NCI-H2171 (cell line): ENCODE measurements around the gene PARK7.
"Not testable (repeated sequence)": the region's sequence is repeated elsewhere in the genome, so short reads cannot be mapped to it uniquely, and the experiment has no call there.

Experiments
- DNase-seq: peaks from one replicate; lab custom pipeline; 2025; lab: John Stamatoyannopoulos, UW

The PARK7 gene

GRCh38 chr1:7961216-7962013 is at the start of gene PARK7:
PARK7 (plus strand) TSS chr1:7961711; CDS start chr1:7962786, 1,075 bp downstream.
- peak; percentile 100 for DNase-seq

DNA sequence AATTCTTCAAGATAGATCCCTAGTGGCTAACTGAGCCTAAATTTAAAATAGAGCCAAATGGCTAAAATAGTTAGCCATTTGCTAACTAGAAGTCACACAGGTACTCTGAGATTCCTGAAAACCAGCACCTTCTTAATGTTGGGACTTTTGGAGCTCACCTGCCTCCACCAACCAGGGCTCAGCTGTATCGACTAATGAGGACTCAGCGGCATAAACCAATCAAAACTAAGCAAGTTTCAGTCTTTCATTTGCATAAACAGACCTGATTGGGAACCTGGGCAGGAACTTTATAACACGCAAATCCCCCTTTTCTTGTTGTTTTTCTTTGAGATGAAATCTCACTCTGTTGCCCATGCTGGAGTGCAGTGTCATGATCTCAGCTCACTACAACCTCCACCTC is 49.4 kb upstream of the PARK7 start:
- DNase-seq: no peak

DNA sequence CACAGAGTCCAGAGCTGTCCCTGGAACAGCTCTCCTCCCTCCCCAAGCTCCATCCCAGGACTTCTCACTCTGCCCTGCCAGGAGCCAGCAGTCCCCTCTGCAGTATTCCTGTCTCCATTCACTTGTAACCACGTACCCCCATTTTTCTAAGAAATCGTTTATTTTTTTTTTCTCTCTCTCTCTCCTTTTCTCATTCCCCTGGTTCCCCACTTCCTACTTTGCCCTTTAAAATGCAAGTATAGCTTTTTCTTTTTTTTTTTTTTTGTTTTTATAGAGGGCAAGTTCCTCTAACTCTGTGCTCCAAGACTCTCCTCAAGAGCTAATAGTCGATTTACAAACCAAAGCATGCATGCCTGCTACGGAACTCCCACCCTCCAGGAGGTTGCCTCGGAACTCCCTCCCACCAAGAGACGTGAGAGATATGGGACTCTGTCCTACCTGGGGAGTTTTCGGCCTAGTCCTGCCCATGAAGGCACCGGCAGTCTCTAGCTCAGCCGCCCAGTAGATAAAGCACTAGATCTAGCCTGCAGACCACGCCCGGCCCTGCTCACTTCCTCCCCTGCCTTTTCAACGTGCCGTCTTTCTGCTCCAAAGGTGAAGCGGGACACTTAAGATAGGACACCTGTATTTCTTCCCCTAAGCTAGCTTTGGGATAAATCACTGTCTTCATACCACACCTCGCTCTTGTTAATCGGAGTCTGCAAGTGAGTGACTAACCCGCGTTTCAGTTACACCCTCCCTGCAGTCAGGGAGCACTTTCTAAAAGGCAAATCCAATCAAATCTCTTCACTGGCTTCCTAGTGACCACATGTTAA is 48.6 kb upstream of the PARK7 start:
- DNase-seq: no peak

DNA sequence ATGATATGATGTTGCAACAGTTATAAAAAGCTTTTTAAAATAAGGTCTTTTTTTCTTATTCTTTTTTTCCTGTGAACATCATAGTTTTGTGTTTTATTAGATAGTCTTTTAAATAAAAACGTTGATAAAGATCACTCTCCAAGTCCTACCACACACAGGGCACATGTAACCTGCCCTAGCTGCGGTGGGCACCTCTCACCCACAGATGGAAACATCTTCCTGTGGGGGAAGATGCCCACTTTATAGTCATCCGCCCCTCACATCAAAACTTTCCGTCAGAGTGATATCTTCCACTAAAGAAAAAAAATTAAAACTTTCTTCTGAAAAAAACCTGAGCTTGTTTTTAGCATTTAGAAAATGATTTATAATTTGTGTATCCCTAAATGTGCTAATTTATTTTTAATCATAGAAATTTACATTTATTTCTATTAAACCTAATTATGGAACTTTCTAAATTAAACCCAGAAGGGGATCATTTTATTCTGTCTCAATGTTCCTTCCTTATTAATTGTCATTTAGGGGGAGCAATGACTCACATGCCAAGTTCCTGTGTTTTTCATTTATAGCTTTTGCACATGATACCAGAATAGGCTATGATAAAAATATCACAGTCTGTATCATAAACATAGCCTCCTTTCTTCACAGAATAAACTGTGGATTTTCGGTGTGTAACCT is 45.5 kb upstream of the PARK7 start:
- no peak for DNase-seq

DNA sequence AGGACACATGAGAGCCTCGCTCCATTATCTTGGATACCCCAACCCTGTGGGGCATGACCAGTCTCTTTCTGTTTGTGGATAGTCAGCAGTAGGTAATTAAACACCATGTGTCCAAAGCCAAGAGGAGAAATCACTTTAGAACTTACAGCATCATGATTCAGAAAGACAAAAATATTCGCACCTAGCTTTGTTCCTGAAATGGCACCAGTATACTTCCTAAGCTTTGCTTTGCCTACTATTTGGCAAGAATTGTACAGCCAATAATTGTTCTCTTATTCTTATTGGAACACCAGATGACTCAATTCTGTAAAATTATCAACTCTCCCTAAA is 45.0 kb upstream of the PARK7 start:
- no peak for DNase-seq

GRCh38 chr1:7917971-7918370 is 43.5 kb upstream of the PARK7 start:
- DNase-seq: not testable (repeated sequence)

DNA sequence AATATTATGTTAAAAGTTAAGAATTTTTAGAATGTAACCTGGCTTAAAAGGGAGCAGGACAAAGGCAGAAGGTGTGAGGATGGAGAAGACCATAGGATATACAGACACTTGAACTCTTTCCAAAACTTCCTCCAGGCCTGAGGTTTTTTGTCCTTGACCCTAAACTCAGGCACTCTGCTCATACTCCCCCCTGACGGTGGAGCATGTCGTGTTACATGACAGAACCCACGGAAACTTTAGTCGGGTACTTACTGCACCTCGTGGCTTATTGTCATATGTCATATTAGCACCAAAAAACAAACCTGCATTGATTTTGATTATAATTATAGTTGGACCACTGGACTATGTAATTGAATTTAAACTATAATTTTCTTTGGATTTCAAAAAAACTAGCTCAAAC is 41.6 kb upstream of the PARK7 start:
- DNase-seq: no peak

DNA sequence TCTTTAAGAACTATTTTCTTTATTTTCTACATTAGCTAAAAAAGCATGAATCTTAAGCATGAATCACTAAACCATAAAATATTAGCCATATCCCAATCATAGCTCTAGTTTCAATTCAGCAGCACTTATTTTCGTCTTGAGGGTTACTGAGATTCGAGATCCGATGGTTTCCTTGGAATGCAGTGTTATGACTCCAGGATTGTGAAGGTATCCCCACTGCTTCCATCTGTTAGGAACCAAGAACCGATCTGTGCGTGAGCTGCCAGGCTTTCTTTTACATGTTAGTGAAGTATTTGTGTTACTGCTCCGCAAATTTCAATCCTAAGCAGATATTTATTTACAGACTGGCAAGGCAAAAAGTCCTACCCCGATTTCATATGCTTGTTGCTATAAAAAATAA is 39.7 kb upstream of the PARK7 start:
- DNase-seq: no peak

GRCh38 chr1:7922301-7922700 is 39.2 kb upstream of the PARK7 start:
- DNase-seq: no peak

GRCh38 chr1:7927061-7927460 is 34.5 kb upstream of the PARK7 start:
- not testable (repeated sequence) for DNase-seq

- no peak for DNase-seq
These were observed 33.3 kb upstream of the PARK7 start for GRCh38 chr1:7928247-7928646.

- no peak for DNase-seq
These were observed 31.9 kb upstream of the PARK7 start for GRCh38 chr1:7929637-7930036.

- no peak for DNase-seq
These were observed 30.7 kb upstream of the PARK7 start for GRCh38 chr1:7930645-7931445.

DNA sequence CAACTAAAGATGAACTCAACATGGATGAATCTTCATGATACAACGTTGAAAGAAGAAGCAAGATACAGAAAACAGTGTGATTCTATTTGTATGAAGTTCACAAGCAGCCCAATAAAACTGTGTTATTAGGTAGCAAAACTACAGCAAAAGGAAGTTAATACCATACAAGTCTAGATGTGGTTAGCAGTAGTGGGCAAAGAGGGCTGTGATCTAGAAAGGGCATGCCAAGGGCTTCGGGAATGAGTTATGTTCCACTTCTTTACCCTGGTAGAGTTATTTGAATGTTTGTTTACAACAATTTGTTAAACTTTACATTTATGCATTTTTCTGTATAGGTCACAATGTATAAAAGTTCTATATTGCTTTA is 30.1 kb upstream of the PARK7 start:
- no peak for DNase-seq

- no peak for DNase-seq
These were observed 28.9 kb upstream of the PARK7 start for GRCh38 chr1:7932524-7933138.

- no peak for DNase-seq
These were observed 23.4 kb upstream of the PARK7 start for GRCh38 chr1:7938070-7938469.

- DNase-seq: no peak
These were observed 21.5 kb upstream of the PARK7 start for GRCh38 chr1:7940034-7940433.

GRCh38 chr1:7940745-7941436 is 20.6 kb upstream of the PARK7 start, which contains the start of gene TNFRSF9:
TNFRSF9 (minus strand) TSS chr1:7940839; CDS start chr1:7939994, 845 bp downstream.
- no peak for DNase-seq

GRCh38 chr1:7941437-7941793 is 20.1 kb upstream of the PARK7 start:
- DNase-seq: no peak

- peak; percentile 3 for DNase-seq
These were observed 19.1 kb upstream of the PARK7 start for GRCh38 chr1:7942214-7942921.
